Measurements from ENCODE around the gene SH3BGRL2.
"Not testable (repeated sequence)": the region's sequence is repeated elsewhere in the genome, so short reads cannot be mapped to it uniquely, and the experiment has no call there.

SH3BGRL2 gene

GRCh38 chr6:79614326-79615305 is 16.5 kb upstream of the SH3BGRL2 start:
- no peak for DNase-seq

DNA sequence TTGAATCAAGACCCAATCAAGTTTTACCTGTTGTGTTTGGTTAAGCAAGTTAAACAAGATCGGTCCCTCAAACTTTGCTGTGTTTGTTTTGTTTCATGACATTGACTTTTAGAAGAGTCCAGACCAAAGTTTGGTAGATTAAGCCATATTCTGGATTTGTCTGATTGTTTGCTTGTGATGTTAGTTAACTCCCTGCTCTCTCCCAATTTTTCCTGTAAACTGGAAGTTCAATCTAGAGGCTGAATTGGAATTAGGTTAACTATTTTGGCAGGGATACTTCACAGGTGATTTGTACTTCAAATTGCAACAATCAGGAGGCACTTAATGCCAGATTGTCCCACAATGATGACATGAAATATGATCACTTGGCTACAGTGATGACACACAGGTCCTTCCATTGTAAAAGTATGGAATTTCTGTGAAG is 13.6 kb upstream of the SH3BGRL2 start:
- DNase-seq = no peak

- not testable (repeated sequence) for DNase-seq
Observed at GRCh38 chr6:79618425-79618824, 12.7 kb upstream of the SH3BGRL2 start.

DNA sequence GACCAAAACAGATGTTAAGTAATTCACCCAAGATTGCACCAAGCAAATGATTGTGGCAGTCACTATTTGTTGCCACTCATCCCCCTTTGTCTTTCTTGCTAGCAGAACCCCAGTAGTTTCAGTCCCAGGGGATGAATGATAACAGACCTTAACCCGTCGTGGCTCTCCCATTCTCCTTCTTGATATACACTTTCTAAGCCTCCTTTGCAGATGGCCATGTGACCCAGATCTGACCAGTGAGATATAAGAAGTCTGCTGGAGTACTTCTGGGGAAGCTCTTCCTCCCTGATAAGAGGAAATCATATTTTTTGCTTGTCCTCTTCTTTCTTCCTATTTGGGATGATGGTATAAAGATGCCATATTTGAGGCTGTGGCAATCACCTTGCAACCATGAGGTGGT is 9.6 kb upstream of the SH3BGRL2 start:
- no peak for DNase-seq

- no peak for DNase-seq
Observed at GRCh38 chr6:79622364-79622763, 8.8 kb upstream of the SH3BGRL2 start.

DNA sequence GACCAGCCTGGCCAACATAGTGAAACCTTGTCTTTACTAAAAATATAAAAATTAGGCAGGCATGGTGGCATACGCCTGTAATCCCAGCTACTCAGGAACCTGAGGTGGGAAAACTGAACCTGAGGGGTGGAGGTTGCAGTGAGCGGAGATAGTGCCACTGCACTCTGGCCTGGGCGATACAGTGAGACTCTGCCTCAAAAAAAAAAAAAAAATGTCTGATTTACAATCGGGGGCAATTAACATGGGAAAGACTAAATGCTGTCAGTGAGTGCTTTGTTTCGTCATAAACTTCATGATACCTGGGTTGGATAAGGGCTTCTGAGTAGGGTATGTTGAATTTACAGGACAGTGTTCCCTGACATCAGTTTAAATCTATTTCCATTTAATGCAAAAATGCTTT is 8.0 kb upstream of the SH3BGRL2 start:
- no peak for DNase-seq

DNA sequence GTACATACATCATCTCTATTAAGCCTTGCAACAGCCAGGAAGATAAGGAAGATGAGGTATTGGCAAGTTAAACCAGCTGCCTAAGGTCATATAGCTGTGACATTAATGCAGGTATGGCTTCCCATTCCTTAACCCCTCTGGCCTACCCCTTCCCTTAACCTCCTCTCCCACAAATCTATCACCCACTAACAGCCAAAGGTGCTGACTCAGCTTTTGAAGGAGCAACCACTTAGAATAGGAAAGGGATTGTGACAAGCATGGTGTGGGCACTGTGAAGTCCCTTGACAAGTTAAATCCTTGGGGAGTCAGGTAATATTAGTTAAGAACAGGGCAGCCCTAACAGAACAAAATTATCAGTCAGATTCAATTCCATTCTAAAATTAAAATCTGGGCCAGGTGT is 5.4 kb upstream of the SH3BGRL2 start:
- DNase-seq = no peak

GRCh38 chr6:79626811-79627210 is 4.3 kb upstream of the SH3BGRL2 start:
- no peak for DNase-seq

- no peak for DNase-seq
Observed at GRCh38 chr6:79627422-79627821, 3.7 kb upstream of the SH3BGRL2 start.

DNA sequence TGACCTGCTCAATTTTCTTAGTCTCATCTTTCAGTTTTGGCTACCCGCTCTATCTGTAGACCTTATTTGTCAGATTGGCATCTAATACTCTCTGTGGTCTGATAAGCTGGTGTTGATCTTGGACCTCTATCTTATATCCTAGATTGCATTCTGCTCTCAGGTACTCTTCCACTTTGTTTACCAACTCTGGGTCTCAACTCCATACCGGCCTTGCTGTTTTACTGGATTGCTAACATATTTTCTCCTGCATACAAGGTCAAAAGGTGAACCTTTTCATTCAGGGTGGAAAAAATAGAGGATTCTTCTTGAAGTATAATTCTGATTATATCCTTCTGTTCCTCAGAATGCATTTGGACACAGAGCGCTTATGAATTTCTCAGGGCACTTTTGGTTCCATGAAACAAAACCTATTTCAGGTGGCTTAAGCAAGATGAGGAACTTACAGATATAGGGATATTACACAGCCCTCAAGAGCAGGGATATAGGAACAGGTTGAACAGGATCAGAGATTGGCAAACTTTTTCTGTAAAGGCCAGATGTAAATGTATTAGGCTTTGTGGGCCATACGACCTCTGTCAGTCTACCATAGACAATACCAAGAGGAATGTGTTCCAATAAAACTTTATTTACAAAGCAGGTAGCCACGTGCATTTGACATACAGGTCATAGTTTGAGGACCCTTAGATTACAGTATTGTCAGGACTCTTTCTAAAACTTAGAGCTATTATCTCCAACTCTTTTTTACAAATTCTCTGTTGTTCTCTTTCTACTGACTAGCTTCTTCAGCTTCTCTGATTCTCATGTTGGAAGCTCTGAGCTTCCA is 2.5 kb upstream of the SH3BGRL2 start:
- no peak for DNase-seq

- no peak for DNase-seq
Observed at GRCh38 chr6:79630380-79630882, 698 bp upstream of the SH3BGRL2 start.

DNA sequence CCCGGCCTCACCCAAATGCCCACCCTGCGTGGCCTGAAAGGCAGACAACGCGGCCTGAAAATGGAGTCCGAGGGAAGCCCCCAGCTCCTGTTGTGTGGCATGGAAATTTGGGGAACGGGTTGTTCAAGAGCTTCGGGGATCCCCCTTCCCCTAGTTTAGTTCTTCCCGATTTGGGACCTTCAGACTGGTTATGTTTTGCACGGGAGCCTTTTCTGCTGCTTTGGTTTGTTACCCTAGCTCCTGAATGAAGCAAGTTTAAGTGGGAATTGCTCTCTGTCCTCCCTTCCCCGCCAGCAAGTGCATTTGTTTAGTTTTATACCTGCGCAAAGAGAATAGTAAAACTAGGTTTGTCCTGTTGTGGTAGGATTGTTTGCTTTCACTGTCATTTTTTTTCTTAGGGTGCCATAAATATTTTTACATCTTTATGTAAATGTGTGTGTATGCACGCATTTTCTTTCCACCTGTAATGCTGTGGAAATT is 604 bp downstream of the SH3BGRL2 start:
- no peak for DNase-seq

- DNase-seq = no peak
Observed at GRCh38 chr6:79632580-79632979, 1.5 kb downstream of the SH3BGRL2 start.

DNA sequence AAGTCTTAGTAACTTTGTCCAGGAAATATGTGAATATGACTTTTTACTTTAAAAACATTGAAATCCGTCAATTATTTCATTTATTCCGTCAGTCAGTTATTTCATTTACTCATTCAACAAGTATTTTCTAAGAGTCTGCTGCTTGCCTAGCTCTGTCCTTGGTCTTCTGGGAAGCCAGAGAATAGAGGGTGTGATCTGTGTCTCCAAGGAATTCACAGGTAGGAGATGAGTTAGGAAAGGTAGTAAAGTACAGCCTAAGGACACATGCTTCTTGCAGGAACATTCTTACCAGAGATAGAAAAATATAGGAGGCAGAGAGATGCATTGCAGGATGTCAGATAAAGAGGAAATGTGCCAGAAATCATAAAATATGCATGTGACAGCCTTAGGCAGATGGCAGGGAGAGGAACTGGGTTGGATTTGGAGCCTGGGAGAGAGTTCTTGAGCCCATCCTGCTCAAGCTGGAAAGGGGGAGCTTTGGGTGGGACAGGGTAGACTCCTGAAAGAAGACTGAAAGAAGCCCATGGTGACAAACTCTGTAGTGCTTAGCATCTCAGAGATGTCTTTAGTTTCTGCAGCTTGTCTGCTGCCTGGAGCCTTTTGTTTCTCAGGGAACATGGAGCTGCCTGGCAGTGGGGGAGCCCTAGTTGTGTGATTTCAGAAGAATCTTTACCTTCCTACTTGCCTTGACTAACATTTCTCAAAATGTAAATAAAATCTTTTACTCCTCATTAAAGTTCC is 3.5 kb downstream of the SH3BGRL2 start:
- no peak for DNase-seq

GRCh38 chr6:79635232-79635543 is 4.1 kb downstream of the SH3BGRL2 start:
- no peak for DNase-seq

DNA sequence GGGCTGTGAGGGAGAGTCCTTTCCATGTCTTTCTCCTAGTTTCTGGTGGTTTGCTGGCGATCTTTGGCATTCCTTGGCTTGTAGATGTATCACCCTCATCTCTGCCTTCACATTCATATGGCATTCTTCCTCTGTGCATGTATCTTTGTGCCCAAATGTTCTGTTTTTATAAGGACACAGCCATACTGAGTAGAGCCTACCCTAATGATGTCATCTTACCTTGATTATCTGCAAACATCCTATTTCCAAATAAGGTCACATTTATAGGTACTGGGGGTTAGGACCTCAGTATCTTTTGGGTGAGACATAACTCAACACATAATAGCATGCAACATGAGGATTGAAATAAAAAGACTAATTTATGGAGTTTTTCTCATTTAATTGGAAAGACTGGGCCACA is 5.5 kb downstream of the SH3BGRL2 start:
- no peak for DNase-seq

- no peak for DNase-seq
Observed at GRCh38 chr6:79640146-79641111, 9.3 kb downstream of the SH3BGRL2 start.

DNA sequence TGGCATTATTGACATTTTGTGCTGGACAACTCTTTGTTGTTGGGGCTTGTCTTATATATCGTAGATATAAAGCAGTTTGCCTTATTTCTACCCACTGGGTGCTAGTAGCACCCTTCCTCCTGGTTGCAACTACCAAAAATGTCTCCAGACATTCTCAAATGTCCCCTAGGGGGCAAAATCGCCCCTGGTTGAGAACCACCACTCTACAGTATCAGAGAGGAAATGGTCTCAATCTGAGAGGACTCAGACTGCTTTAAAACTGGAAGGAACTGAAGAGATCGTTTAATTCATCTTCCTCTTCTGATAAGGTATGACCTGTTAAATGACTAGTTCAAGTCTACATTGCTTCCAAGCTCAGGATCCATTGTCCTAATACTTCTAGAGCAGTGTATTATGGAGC is 14.9 kb downstream of the SH3BGRL2 start:
- DNase-seq = no peak

GRCh38 chr6:79646561-79646960 is 15.4 kb downstream of the SH3BGRL2 start:
- DNase-seq = no peak

- DNase-seq = no peak
Observed at GRCh38 chr6:79647741-79648140, 16.6 kb downstream of the SH3BGRL2 start.

DNA sequence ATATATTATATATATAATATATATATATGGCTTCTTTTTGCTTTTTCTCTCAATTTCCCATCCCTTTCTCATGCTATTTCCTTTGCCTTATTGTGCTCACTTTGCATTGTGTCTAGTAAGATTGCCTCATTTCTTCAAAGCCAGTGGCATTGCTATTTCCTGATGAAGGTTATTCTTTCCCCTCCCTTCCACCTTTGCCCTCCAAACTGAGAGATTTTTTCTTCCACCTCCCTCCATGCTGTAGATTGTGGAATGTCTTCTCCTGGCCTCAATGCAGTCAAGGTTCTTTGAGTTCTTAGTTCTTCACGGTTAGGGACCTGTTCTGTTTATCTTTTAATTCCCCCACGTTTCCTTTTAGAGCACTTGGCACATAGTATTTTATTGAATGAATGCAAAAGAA is 17.2 kb downstream of the SH3BGRL2 start:
- no peak for DNase-seq
